ENCODE measurements around the gene DYNC1LI2.

DYNC1LI2 gene

GRCh38 chr16:66696669-66697630 is 54.5 kb downstream of the DYNC1LI2 start, which contains the start of gene CMTM4 (continued):
- TF ChIP-seq ZBTB10 (tag by site-specific recombination; IDR thresholded peaks at IDR 0.05) (peak; percentile 45; the same call in 1 of the 2 replicates), MEIS1 (CRISPR knock-in tag; IDR thresholded peaks at IDR 0.05; ENCODE audit: borderline replicate concordance) (no peak), ZNF76 (tag by site-specific recombination; IDR thresholded peaks at IDR 0.05; ENCODE audit: borderline replicate concordance, low read depth) (no peak), ZNF37A (tag by site-specific recombination; IDR thresholded peaks at IDR 0.05) (no peak), HIC1 (tag by site-specific recombination; IDR thresholded peaks at IDR 0.05) (no peak), ZNF221 (tag by site-specific recombination; IDR thresholded peaks at IDR 0.05; ENCODE audit: borderline replicate concordance) (no peak), ZNF560 (tag by site-specific recombination; IDR thresholded peaks at IDR 0.05; ENCODE audit: borderline replicate concordance) (peak; percentile 51; the same call in 1 of the 2 replicates), ZNF10 (tag by site-specific recombination; IDR thresholded peaks at IDR 0.05) (0 out of 2 replicates have a peak, but pooled peaks have one; percentile 18), ZNF121 (tag by site-specific recombination; IDR thresholded peaks at IDR 0.05) (no peak), SP3 (tag by site-specific recombination; IDR thresholded peaks at IDR 0.05) (peak; percentile 72), ZNF350 (tag by site-specific recombination; IDR thresholded peaks at IDR 0.05) (no peak), ZNF629 (tag by site-specific recombination; IDR thresholded peaks at IDR 0.05) (no peak), GFI1B (tag by site-specific recombination; IDR thresholded peaks at IDR 0.05) (no peak), OSR2 (tag by site-specific recombination; IDR thresholded peaks at IDR 0.05) (no peak)

- Histone ChIP-seq H3K4me3 (ENCODE audit: low read depth, low read length) (peak overlapping the region; percentile 75), H3K36me3 (ENCODE audit: control insufficient read depth in 2 of 2, insufficient read depth in 1 of 2, low read length in 2 of 2) (peaks cover 0 to 10% of the 10 kb centered on the region in 2 experiments; a peak in 1 of 3 replicates), H3K4me1 (ENCODE audit: control insufficient read depth, insufficient read depth, low read length) (peaks cover 11% of the 10 kb centered on the region; the same call in 1 of the 2 replicates), H3K27ac (ENCODE audit: extremely low read depth, low read depth, low read length) (peak overlapping the region; percentile 77; the same call in 1 of the 2 replicates), H3K9me3 (ENCODE audit: control insufficient read depth, insufficient read depth, low read depth, low read length) (no peaks in the 10 kb centered on the region)
- ChIA-PET CTCF (interaction anchor here (0.7 to 4.0 kb wide), 8 partner anchors 32 to 167 kb away, joined by 3 to 23 read pairs (median 4); no protein-coding TSS in a partner anchor), POLR2A (interaction anchor here (1.2 to 1.4 kb wide), 3 partner anchors 20 to 177 kb away, joined by 3 to 9 read pairs (median 3); no protein-coding TSS in a partner anchor)
- no peak for TF ChIP-seq ZNF473 (tag by site-specific recombination; IDR thresholded peaks at IDR 0.05)
- no peak for TF ChIP-seq ZSCAN23 (tag by site-specific recombination; IDR thresholded peaks at IDR 0.05)
- 0 out of 2 replicates have a peak, but pooled peaks have one; percentile 36 for TF ChIP-seq PRDM2 (tag by site-specific recombination; IDR thresholded peaks at IDR 0.05; ENCODE audit: borderline replicate concordance)
- no peak for TF ChIP-seq ELK4 (IDR thresholded peaks at IDR 0.05; ENCODE audit: borderline replicate concordance, low read depth, low read length)
- no peak for TF ChIP-seq ZNF394 (tag by site-specific recombination; IDR thresholded peaks at IDR 0.05; ENCODE audit: borderline replicate concordance)
Measured at GRCh38 chr16:66695935-66696668, 55.3 kb downstream of the DYNC1LI2 start.

All from HEK293 (cell line).